CD1c-positive myeloid dendritic cell (primary cell): ENCODE measurements around the gene TMEM238.
A peak's percentile ranks its signal among the peaks of the same experiment; 100 is the strongest.
"Not testable (repeated sequence)": the region's sequence is repeated elsewhere in the genome, so short reads cannot be mapped to it uniquely, and the experiment has no call there.

Experiments used
- DNase-seq: peaks from one replicate; pipeline ENCODE4 v3.0.0-alpha.2; 2016; ENCODE audit errors: extremely low spot score

The TMEM238 gene

GRCh38 chr19:55401390-55401789, 17.3 kb upstream of the TMEM238 start:
- not testable (repeated sequence) for DNase-seq

- DNase-seq = no peak
Observed at GRCh38 chr19:55400281-55401087, 16.4 kb upstream of the TMEM238 start.

GRCh38 chr19:55398200-55398925, 14.3 kb upstream of the TMEM238 start:
- peak; percentile 67 for DNase-seq

- DNase-seq = no peak
Observed at GRCh38 chr19:55392820-55393761, 9.0 kb upstream of the TMEM238 start.

- no peak for DNase-seq
Observed at GRCh38 chr19:55391702-55392615, 7.9 kb upstream of the TMEM238 start.

- no peak for DNase-seq
Observed at GRCh38 chr19:55391191-55391670, 7.1 kb upstream of the TMEM238 start.

GRCh38 chr19:55390461-55390880, 6.4 kb upstream of the TMEM238 start:
- no peak for DNase-seq

GRCh38 chr19:55389386-55390317, 5.6 kb upstream of the TMEM238 start:
- DNase-seq = no peak

- no peak for DNase-seq
Observed at GRCh38 chr19:55387736-55388497, 3.8 kb upstream of the TMEM238 start.

- no peak for DNase-seq
Observed at GRCh38 chr19:55386493-55386971, 2.4 kb upstream of the TMEM238 start.

GRCh38 chr19:55385724-55386492, 1.8 kb upstream of the TMEM238 start, which contains the start of gene RPL28:
TSS of gene RPL28 (plus strand) at chr19:55385932. CDS start at chr19:55386358, 426 bp downstream.
- peak; percentile 100 for DNase-seq

GRCh38 chr19:55384920-55385723, 1.0 kb upstream of the TMEM238 start:
- peak; percentile 98 for DNase-seq

GRCh38 chr19:55383279-55384130, 587 bp downstream of the TMEM238 start:
- peak; percentile 67 for DNase-seq

- no peak for DNase-seq
Observed at GRCh38 chr19:55382522-55383054, 1.5 kb downstream of the TMEM238 start.

- DNase-seq = no peak
Observed at GRCh38 chr19:55382013-55382412, 2.1 kb downstream of the TMEM238 start.

- DNase-seq = no peak
Observed at GRCh38 chr19:55379174-55379573, 4.9 kb downstream of the TMEM238 start.
